B cell (primary cell): Measurements from ENCODE around the gene CD63. TPM values are rescaled to one million over a fixed set of nuclear protein-coding genes. Genes with fewer than 3 reads are reported as not detected.

ENCODE experiments used
- ATAC-seq: fragments of 200-7000 bp; cut with Tn5 transposase; one replicate; pipeline ENCODE4 v1.10.0; 2021; ENCODE audit warnings: low read depth, mild to moderate bottlenecking, moderate number of reproducible peaks, moderate library complexity
- CTCF ChIA-PET: fragments of 350-600 bp; sonication (Branson Sonifier 250); formaldehyde crosslinking; loops from one replicate; lab custom pipeline; 2021; ENCODE audit warnings: antibody characterized with exemption, inconsistent platforms; lab: Charles Lee
- POLR2A ChIA-PET: fragments of 350-600 bp; sonication (Branson Sonifier 250); formaldehyde crosslinking; loops from one replicate; lab custom pipeline; 2021; ENCODE audit warnings: antibody characterized with exemption; lab: Charles Lee
- DNase-seq: peaks from one replicate; pipeline ENCODE4 v3.0.0; 2013
- H2AFZ ChIP-seq: 2 replicates; pipeline ENCODE4 v1.6.1; 2012; ENCODE audit warnings: mild to moderate bottlenecking, low read depth, low read length; ENCODE audit not compliant: insufficient read depth, poor library complexity, severe bottlenecking
- H3K27ac ChIP-seq, 2 donors: 1 replicate in 1 of 2; 2 replicates in 1 of 2; pipeline ENCODE4 v1.5.1; 2012 to 2013; ENCODE audit warnings: low read length in 2 of 2, mild to moderate bottlenecking in 2 of 2, moderate library complexity in 1 of 2
- H3K27me3 ChIP-seq, 4 experiments: fragments of 200-600 bp in 1 of 4; sonication (generic) in 1 of 4; replicated peaks in 1 of 4; 1 replicate in 2 of 4; 2 replicates in 2 of 4; pipeline versions ENCODE4 v1.6.1 to v1.7.0; 2013 to 2016; ENCODE audit warnings: low read length in 3 of 4, mild to moderate bottlenecking in 2 of 4, mixed read lengths in 1 of 4, moderate library complexity in 1 of 4; ENCODE audit not compliant: insufficient read depth in 4 of 4, control insufficient read depth in 3 of 4; ENCODE audit errors: control extremely low read depth in 1 of 4
- H3K36me3 ChIP-seq, 2 experiments: replicated peaks in 1 of 2; 1 replicate in 1 of 2; 2 replicates in 1 of 2; pipeline versions ENCODE4 v1.6.1 to v1.7.1; 2013; ENCODE audit warnings: low read length in 1 of 2; ENCODE audit not compliant: insufficient read depth in 2 of 2, control insufficient read depth in 1 of 2; ENCODE audit errors: control extremely low read depth in 1 of 2, extremely low read depth in 1 of 2
- H3K4me1 ChIP-seq, 2 donors: fragments of 200-600 bp in 1 of 2; sonication (generic) in 1 of 2; 1 replicate in 1 of 2; 2 replicates in 1 of 2; pipeline versions ENCODE4 v1.5.1 to v1.6.1; 2013 to 2017; ENCODE audit warnings: low read length in 2 of 2; ENCODE audit not compliant: control insufficient read depth in 2 of 2, insufficient read depth in 2 of 2
- H3K4me2 ChIP-seq: replicated peaks from 2 replicates; pipeline ENCODE3; 2012; ENCODE audit warnings: mild to moderate bottlenecking, low read depth, low read length; ENCODE audit not compliant: poor library complexity, severe bottlenecking
- H3K4me3 ChIP-seq, 5 experiments: fragments of 200-600 bp in 1 of 5; sonication (generic) in 1 of 5; 1 replicate in 3 of 5; 2 replicates in 2 of 5; pipeline versions ENCODE4 v1.5.1 to v1.7.0; 2011 to 2016; ENCODE audit warnings: low read length in 4 of 5, mild to moderate bottlenecking in 4 of 5, low read depth in 2 of 5, control low read depth in 1 of 5, moderate library complexity in 1 of 5; ENCODE audit not compliant: insufficient read depth in 1 of 5; ENCODE audit errors: control extremely low read depth in 1 of 5, extremely low read depth in 1 of 5
- H3K79me2 ChIP-seq: fragments of 200-600 bp; sonication (generic); one replicate; pipeline ENCODE4 v1.6.0; 2016; ENCODE audit warnings: low read length; ENCODE audit not compliant: control insufficient read depth, insufficient read depth
- H3K9ac ChIP-seq: fragments of 200-600 bp; sonication (generic); 2 replicates; pipeline ENCODE4 v1.6.1; 2017; ENCODE audit warnings: mild to moderate bottlenecking, low read length, moderate library complexity
- H3K9me3 ChIP-seq, 3 donors: one replicate each; pipeline versions ENCODE4 v1.6.1 to v1.7.1; 2013; ENCODE audit warnings: low read length in 2 of 3; ENCODE audit not compliant: control insufficient read depth in 2 of 3, insufficient read depth in 1 of 3; ENCODE audit errors: control extremely low read depth in 1 of 3
- H4K20me1 ChIP-seq: 2 replicates; pipeline ENCODE4 v1.6.0; 2012; ENCODE audit warnings: mild to moderate bottlenecking, low read length; ENCODE audit not compliant: insufficient read depth, control insufficient read depth, poor library complexity, severe bottlenecking
- H3K27ac Mint-ChIP-seq: one replicate; pipeline ENCODE4 v1.8.0; 2021; ENCODE audit warnings: mixed read lengths
- H3K27me3 Mint-ChIP-seq: one replicate; pipeline ENCODE4 v1.8.0; 2021; ENCODE audit warnings: mixed read lengths
- H3K4me1 Mint-ChIP-seq: one replicate; pipeline ENCODE4 v1.8.0; 2021; ENCODE audit warnings: mixed read lengths
- H3K4me3 Mint-ChIP-seq: one replicate; pipeline ENCODE4 v1.8.0; 2021; ENCODE audit warnings: mixed read lengths
- H3K9me3 Mint-ChIP-seq: one replicate; pipeline ENCODE4 v1.8.0; 2022; ENCODE audit warnings: mixed read lengths; ENCODE audit not compliant: insufficient read depth
- EZH2 ChIP-seq: IDR thresholded peaks from 2 replicates; pipeline ENCODE4 v1.6.1; 2012; ENCODE audit warnings: borderline replicate concordance, low read depth, mild to moderate bottlenecking, moderate library complexity, low read length; ENCODE audit not compliant: insufficient read depth, poor library complexity, severe bottlenecking
- whole genome bisulfite sequencing: methylation state at CpG from one replicate; pipeline ENCODE4 v1.1.5; 2013; ENCODE audit warnings: missing lambda C conversion rate; ENCODE audit not compliant: insufficient coverage; 5-methylcytosine and 5-hydroxymethylcytosine counted together
- intact Hi-C: fragments of 100-400 bp; cut with micrococcal nuclease; formaldehyde crosslinking; loops from one replicate; pipeline ENCODE4 v1.10.0; 2022
- polyA plus RNA-seq: library from polyadenylated mRNA; depleted of rRNA; stranded (reverse); fragments of >200 nt; gene quantifications from 2 replicates; pipeline ENCODE4 v1.2.3, GENCODE V29; 2012
- total RNA-seq, 2 donors: library from RNA; stranded (reverse); fragments of 120-200 nt in 1 of 2; gene quantifications; 1 replicate in 1 of 2; 2 replicates in 1 of 2; pipeline versions ENCODE4 v1.2.3 to v1.2.4, GENCODE V29; 2013 to 2022
- TF ChIP-seq, protein P1 (sequence below): fragments of 200-600 bp; IDR thresholded peaks from one replicate; pipeline ENCODE4 v1.8.0; 2022; ENCODE audit warnings: antibody characterized with exemption, mild to moderate bottlenecking

Gene CD63
- total and polyA plus RNA-seq, 2 donors (not counting 1 experiment from before 2014, with no cell fraction given) = 43.0 to 104 TPM

DNA sequence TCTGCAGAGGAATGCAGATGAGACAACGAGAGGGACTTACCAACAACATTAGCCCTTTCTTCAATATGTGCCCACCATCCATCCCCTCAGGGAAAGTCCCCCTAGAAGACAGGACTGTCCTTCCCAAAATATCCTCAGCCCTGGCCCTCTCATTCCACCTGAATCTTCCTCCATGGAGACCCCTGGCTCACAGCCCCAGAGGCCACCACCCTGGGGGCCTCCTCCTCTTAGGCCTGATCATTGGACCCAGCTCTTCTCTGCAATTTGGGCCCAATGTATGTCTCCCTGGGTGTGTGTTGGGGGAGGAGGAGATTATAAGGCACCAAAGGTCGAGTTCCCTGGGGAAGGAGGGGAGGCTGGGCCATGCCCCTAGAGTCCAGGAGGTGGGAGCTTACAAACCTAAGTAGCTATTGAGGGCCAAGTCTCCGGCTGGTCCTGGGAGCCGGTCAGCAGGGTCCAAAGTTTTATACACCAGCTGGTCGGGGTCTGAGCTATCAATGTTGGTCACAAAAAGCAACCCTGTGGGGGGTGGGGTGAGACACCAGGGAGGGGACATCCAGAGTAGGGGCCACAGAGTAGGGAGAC is 29.2 kb downstream of the CD63 start:
- Histone ChIP-seq H3K9ac (no peak overlapping the region), H2AFZ (no peak overlapping the region), H3K79me2 (no peaks in the 10 kb centered on the region), H3K36me3 (no peaks in the 10 kb centered on the region), H4K20me1 (no peaks in the 10 kb centered on the region), H3K4me1 (no peaks in the 10 kb centered on the region), H3K9me3 (no peaks in the 10 kb centered on the region), H3K27me3 (peaks cover 0 to 3% (median 0%) of the 10 kb centered on the region in 4 experiments), H3K4me2 (no peak overlapping the region), H3K27ac (no peak overlapping the region), H3K4me3 (no peak overlapping the region)
- ChIA-PET POLR2A (no interaction called here), CTCF (no interaction called here)
- TF ChIP-seq EZH2 = no peak
- TF ChIP-seq, protein P1, sequence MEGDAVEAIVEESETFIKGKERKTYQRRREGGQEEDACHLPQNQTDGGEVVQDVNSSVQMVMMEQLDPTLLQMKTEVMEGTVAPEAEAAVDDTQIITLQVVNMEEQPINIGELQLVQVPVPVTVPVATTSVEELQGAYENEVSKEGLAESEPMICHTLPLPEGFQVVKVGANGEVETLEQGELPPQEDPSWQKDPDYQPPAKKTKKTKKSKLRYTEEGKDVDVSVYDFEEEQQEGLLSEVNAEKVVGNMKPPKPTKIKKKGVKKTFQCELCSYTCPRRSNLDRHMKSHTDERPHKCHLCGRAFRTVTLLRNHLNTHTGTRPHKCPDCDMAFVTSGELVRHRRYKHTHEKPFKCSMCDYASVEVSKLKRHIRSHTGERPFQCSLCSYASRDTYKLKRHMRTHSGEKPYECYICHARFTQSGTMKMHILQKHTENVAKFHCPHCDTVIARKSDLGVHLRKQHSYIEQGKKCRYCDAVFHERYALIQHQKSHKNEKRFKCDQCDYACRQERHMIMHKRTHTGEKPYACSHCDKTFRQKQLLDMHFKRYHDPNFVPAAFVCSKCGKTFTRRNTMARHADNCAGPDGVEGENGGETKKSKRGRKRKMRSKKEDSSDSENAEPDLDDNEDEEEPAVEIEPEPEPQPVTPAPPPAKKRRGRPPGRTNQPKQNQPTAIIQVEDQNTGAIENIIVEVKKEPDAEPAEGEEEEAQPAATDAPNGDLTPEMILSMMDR = no peak
- intact Hi-C loops = no loop called here
- Mint-ChIP-seq H3K27me3 (no peaks in the 10 kb centered on the region), H3K27ac (no peak overlapping the region), H3K4me3 (no peak overlapping the region), H3K9me3 (no peaks in the 10 kb centered on the region), H3K4me1 (no peaks in the 10 kb centered on the region)
- 75% methylated on average over 4 of the region's 5 CpGs for WGBS
- DNase-seq = no peak
- no peak for ATAC-seq

DNA sequence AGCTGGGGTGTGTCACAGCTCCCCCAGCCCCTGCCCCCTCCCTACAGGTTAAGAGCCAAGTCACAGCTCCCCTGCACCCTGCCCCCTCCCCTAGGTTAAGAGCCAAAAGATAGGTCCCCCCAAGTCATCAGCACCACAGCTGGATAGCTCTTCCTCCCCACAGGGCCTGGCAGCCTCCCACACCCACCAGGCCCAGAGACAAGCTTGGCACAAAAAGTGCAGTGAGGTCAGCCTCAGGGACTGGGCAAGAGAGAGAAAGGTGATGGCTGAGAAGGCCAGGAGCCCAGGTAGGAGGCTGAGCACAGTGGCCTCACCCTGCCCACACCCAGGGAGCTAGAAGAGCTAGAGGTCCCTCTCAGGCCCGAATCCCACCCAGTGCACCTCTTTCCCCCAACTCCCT is 29.8 kb downstream of the CD63 start:
- no peak overlapping the region for H3K4me3 Mint-ChIP-seq
- WGBS = no CpG with 5 or more reads among the region's 1 CpG

More for the DNA sequence above, 29.8 kb downstream of the CD63 start:
- H3K4me1 Mint-ChIP-seq = no peaks in the 10 kb centered on the region
- ATAC-seq (no peak), DNase-seq (no peak)
- TF ChIP-seq, protein P1 = no peak
- TF ChIP-seq EZH2 = no peak
- Histone ChIP-seq H3K27ac (no peak overlapping the region), H3K36me3 (no peaks in the 10 kb centered on the region), H3K4me2 (no peak overlapping the region), H3K9ac (no peak overlapping the region), H2AFZ (no peak overlapping the region), H3K4me1 (no peaks in the 10 kb centered on the region), H3K27me3 (peaks cover 0 to 3% (median 0%) of the 10 kb centered on the region in 4 experiments), H3K9me3 (no peaks in the 10 kb centered on the region), H3K4me3 (no peak overlapping the region), H3K79me2 (no peaks in the 10 kb centered on the region), H4K20me1 (no peaks in the 10 kb centered on the region)
- no peaks in the 10 kb centered on the region for H3K9me3 Mint-ChIP-seq
- no peak overlapping the region for H3K27ac Mint-ChIP-seq
- POLR2A ChIA-PET = no interaction called here
- CTCF ChIA-PET = no interaction called here
- intact Hi-C loops = no loop called here
- no peaks in the 10 kb centered on the region for H3K27me3 Mint-ChIP-seq
